Measurements from ENCODE around the gene TMCO4.
"Not testable (repeated sequence)": the region's sequence is repeated elsewhere in the genome, so short reads cannot be mapped to it uniquely, and the experiment has no call there.

The TMCO4 gene

DNA sequence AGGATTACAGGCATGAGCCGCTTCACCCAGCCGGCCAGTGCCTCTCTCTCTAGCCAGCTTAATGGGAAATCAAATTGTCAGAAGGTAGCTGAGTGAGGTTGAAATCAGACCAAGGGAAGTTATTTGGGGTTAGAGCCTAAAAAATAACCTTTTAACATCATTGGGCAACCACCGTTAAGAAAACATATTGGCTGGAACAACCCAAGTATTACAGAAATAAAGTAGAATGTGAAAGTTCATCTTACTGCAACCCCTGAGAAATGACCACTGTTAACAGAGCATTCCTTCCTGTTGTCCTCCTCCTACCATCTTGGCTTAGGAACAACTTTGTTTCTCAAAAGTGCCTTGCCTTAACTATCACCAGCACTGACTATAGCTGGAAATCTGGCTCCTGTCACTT, 18.6 kb upstream of the TMCO4 start:
- DNase-seq = no peak
- TF ChIP-seq POLR2A (IDR thresholded peaks at IDR 0.05; ENCODE audit: low read length) = no peak
- TF ChIP-seq GATA1 (IDR thresholded peaks at IDR 0.05; ENCODE audit: low read depth, low read length) = no peak

DNA sequence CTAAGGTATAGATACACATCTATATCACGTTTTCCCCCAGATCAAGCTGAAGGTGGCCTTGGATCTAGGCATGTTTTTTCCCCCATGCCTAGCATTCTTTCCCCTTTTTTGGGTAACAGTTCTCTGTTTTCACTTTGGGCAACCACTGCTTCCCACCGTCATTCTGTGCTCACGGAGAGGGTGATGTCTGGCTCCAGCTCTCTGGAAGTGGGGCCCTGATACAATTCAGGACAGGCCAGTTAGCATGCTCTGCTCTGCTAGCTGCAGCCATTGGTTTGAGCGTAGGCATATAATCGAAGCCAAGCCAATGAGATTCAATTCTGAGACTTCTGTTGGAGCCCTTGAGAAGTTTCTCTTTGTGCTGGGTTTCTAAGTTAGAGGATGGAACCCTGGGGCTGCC, 17.4 kb upstream of the TMCO4 start:
- DNase-seq = no peak
- TF ChIP-seq GATA1 (IDR thresholded peaks at IDR 0.05; ENCODE audit: low read depth, low read length) (no peak), POLR2A (IDR thresholded peaks at IDR 0.05; ENCODE audit: low read length) (no peak)

DNA sequence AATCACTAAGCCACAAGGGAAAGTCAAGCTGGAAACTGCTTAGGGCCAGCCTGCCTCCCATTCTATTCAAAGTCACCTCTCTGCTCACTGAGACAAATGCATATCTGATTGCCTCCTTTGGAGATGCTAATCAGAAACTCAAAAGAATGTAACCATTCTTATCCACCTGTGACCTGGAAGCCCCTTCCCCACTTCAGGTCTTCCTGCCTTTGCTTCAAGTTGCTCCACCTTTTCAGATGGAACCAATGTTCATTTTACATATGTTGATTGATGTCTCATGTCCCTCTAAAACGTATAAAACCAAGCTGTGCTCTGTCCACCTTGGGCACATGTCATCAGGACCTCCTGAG, 17.0 kb upstream of the TMCO4 start:
- not testable (repeated sequence) for DNase-seq

GRCh38 chr1:19815801-19816736, 16.4 kb upstream of the TMCO4 start:
- TF ChIP-seq GATA1 (IDR thresholded peaks at IDR 0.05; ENCODE audit: low read depth, low read length) (no peak), POLR2A (IDR thresholded peaks at IDR 0.05; ENCODE audit: low read length) (no peak)
- DNase-seq = no peak

- DNase-seq = no peak
- TF ChIP-seq POLR2A (IDR thresholded peaks at IDR 0.05; ENCODE audit: low read length) (no peak), GATA1 (IDR thresholded peaks at IDR 0.05; ENCODE audit: low read depth, low read length) (no peak)
These were observed 15.2 kb upstream of the TMCO4 start, which contains the start of gene RNF186 for GRCh38 chr1:19814681-19815503. TSS of gene RNF186 (minus strand) at chr1:19815283. CDS start at chr1:19815101, 182 bp downstream.

- TF ChIP-seq GATA1 (IDR thresholded peaks at IDR 0.05; ENCODE audit: low read depth, low read length) (no peak), POLR2A (IDR thresholded peaks at IDR 0.05; ENCODE audit: low read length) (no peak)
- no peak for DNase-seq
These were observed 14.5 kb upstream of the TMCO4 start for GRCh38 chr1:19814244-19814661.

DNA sequence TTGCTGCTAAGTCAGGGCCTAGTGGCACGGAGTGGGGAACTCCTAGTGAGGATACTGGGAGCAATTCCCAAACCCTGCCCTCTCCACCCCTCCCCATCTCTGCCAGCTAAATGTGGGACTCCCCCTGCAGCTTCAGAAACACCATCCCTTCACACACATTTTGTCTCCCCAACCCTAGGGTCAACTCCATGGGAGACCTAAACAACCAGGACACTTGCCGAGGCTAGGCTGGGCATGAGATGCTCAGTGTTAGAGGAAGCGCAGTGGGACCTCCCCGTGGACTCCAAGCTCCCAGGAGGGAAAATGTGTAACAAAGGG, 13.9 kb upstream of the TMCO4 start:
- TF ChIP-seq GATA1 (IDR thresholded peaks at IDR 0.05; ENCODE audit: low read depth, low read length) (no peak), POLR2A (IDR thresholded peaks at IDR 0.05; ENCODE audit: low read length) (no peak)
- DNase-seq = no peak

- TF ChIP-seq GATA1 (IDR thresholded peaks at IDR 0.05; ENCODE audit: low read depth, low read length) = no peak
- TF ChIP-seq POLR2A (IDR thresholded peaks at IDR 0.05; ENCODE audit: low read length) = no peak
- DNase-seq = no peak
These were observed 13.3 kb upstream of the TMCO4 start for GRCh38 chr1:19812875-19813642.

DNA sequence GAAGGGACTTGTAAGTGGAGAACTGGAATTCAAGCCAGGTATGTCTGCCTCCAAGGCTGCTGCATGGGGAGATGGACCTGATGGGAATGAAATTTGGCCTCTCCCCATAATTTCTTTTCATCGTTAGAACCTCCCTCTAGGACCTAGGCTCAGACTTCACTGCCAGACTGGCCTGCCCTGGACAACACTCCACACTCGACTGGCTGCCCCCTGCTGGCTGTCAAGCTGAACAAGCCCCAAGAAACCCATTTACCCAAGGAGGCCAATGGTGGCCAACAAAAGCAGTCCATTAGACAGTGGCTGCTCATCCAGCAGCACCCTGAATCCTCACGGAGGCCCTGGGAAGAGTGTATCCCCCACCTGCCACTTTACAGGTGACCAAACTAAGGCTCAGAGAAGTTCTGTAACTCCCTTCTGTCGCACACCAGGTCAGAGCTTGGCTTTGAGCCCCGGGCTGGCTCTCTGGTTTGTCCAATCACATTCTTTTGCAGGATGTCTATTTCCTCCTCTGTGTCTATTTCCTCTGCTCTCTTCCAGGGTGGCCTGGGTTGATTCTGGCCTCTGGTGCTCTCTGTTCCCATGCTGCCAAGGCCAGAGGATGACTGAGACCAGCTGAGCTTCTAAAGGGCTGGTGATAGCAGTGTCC, 11.6 kb upstream of the TMCO4 start:
- DNase-seq = peak; percentile 46 to 49
- no peak for TF ChIP-seq GATA1 (IDR thresholded peaks at IDR 0.05; ENCODE audit: low read depth, low read length)
- no peak for TF ChIP-seq POLR2A (IDR thresholded peaks at IDR 0.05; ENCODE audit: low read length)

GRCh38 chr1:19809044-19809750, 9.5 kb upstream of the TMCO4 start:
- no peak for TF ChIP-seq POLR2A (IDR thresholded peaks at IDR 0.05; ENCODE audit: low read length)
- TF ChIP-seq GATA1 (IDR thresholded peaks at IDR 0.05; ENCODE audit: low read depth, low read length) = no peak
- no peak for DNase-seq

DNA sequence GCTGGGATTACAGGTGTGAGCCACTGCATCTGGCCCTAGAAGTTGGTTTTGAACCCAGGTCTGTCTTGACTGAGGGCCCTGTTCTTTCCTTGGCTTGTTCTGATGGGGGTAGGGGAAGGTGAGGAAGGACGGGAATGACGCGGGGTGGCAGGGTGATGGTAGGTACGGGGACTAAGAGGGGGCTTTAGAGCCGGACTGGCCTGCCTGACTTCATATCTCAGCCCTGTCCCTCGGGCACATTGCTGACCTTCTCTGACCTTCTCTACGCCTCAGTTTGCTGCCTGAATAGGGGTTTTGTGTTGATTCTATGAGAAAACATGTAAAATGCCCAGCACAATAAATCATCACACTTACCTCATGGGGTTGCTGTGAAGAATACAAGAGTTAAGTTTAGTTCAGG, 8.6 kb upstream of the TMCO4 start:
- TF ChIP-seq GATA1 (IDR thresholded peaks at IDR 0.05; ENCODE audit: low read depth, low read length) = no peak
- no peak for TF ChIP-seq POLR2A (IDR thresholded peaks at IDR 0.05; ENCODE audit: low read length)
- DNase-seq = no peak

DNA sequence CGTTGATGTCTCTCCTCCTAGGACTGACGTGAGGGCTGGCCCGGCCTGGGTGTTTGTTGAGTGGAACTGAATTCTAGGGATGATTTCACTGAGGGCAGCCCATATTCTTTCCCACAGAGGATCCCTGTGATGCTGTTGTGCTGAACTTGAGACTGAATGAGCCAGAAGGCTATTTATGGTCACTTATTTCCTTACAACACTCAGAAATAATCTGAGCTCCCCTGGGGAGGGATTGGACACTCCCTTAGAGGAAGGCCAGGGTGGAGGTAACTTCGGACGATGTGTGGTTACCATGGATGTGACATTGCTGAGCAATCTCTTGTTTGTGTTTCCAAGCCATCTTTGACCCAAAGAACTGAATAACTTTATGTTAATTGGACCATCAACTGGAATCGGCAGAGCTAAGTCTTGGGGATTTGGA, 5.1 kb upstream of the TMCO4 start:
- no peak for DNase-seq
- TF ChIP-seq GATA1 (IDR thresholded peaks at IDR 0.05; ENCODE audit: low read depth, low read length) (no peak), POLR2A (IDR thresholded peaks at IDR 0.05; ENCODE audit: low read length) (no peak)

DNA sequence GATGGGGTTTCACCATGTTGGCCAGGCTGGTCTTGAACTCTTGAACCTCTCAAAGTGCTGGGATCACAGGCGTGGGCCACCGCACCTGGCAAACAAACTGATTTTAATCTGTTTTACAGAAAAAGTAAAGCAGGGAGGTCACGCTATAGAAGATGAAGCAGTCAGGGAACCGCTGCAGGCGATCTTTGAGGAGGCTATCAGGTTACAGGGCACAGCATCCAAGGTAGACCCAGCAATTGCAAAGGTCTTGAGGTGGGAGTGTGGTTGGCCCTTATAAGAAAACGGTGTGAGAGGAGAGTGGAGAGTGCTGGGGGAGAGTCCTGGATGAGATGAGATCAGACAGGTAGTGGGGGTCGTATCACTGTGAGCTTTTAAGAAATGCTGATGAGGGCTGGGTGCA, 2.6 kb upstream of the TMCO4 start:
- DNase-seq = no peak
- no peak for TF ChIP-seq GATA1 (IDR thresholded peaks at IDR 0.05; ENCODE audit: low read depth, low read length)
- no peak for TF ChIP-seq POLR2A (IDR thresholded peaks at IDR 0.05; ENCODE audit: low read length)

Measured in erythroblast (primary cell).